ENCODE measurements around the gene GTF2F1.
A peak's percentile ranks its signal among the peaks of the same experiment; 100 is the strongest.

Gene GTF2F1

GRCh38 chr19:6427131-6427530 is 34.2 kb upstream of the GTF2F1 start:
- no peak for DNase-seq (ENCODE audit: insufficient read length, low spot score)
- TF ChIP-seq PAX5 (IDR thresholded peaks at IDR 0.05; ENCODE audit: insufficient read depth, low read length, severe bottlenecking) (no peak), SPI1 (IDR thresholded peaks at IDR 0.05; ENCODE audit: low read depth, low read length) (no peak), POLR2AphosphoS5 (IDR thresholded peaks at IDR 0.05; ENCODE audit: low read depth, low read length) (no peak), POLR2A (IDR thresholded peaks at IDR 0.05; ENCODE audit: low read depth, low read length) (no peak), POU2F2 (IDR thresholded peaks at IDR 0.05; ENCODE audit: low read depth, low read length) (no peak), TAF1 (IDR thresholded peaks at IDR 0.05; ENCODE audit: low read depth, low read length) (no peak)
- no peak for FAIRE-seq

GRCh38 chr19:6425732-6426620 is 33.0 kb upstream of the GTF2F1 start:
- TF ChIP-seq SPI1 (IDR thresholded peaks at IDR 0.05; ENCODE audit: low read depth, low read length), result 0 out of 2 replicates have a peak, but pooled peaks have one; percentile 2
- TF ChIP-seq PAX5 (IDR thresholded peaks at IDR 0.05; ENCODE audit: insufficient read depth, low read length, severe bottlenecking), result no peak
- DNase-seq (ENCODE audit: insufficient read length, low spot score), result no peak
- FAIRE-seq, result peak; percentile 51

- DNase-seq (ENCODE audit: insufficient read length, low spot score) (peak; percentile 99), FAIRE-seq (peak; percentile 100)
- TF ChIP-seq SPI1 (IDR thresholded peaks at IDR 0.05; ENCODE audit: low read depth, low read length), result no peak
- 0 out of 2 replicates have a peak, but pooled peaks have one; percentile 34 for TF ChIP-seq POLR2A (IDR thresholded peaks at IDR 0.05; ENCODE audit: low read depth, low read length)
- TF ChIP-seq POU2F2 (IDR thresholded peaks at IDR 0.05; ENCODE audit: low read depth, low read length), result no peak; the same call in 1 of the 2 replicates
Observed at GRCh38 chr19:6424939-6425731, 32.2 kb upstream of the GTF2F1 start.

GRCh38 chr19:6424195-6424938 is 31.4 kb upstream of the GTF2F1 start, which contains the start of gene KHSRP:
KHSRP (minus strand) TSS chr19:6424811; CDS start chr19:6424701, 110 bp downstream.
- TF ChIP-seq SPI1 (IDR thresholded peaks at IDR 0.05; ENCODE audit: low read depth, low read length) (no peak), PAX5 (IDR thresholded peaks at IDR 0.05; ENCODE audit: insufficient read depth, low read length, severe bottlenecking) (no peak), POU2F2 (IDR thresholded peaks at IDR 0.05; ENCODE audit: low read depth, low read length) (no peak), TAF1 (IDR thresholded peaks at IDR 0.05; ENCODE audit: low read depth, low read length) (no peak), POLR2AphosphoS5 (IDR thresholded peaks at IDR 0.05; ENCODE audit: low read depth, low read length) (no peak), POLR2A (IDR thresholded peaks at IDR 0.05; ENCODE audit: low read depth, low read length) (no peak)
- DNase-seq (ENCODE audit: insufficient read length, low spot score) (no peak), FAIRE-seq (no peak)

GRCh38 chr19:6423499-6424194 is 30.7 kb upstream of the GTF2F1 start:
- no peak for DNase-seq (ENCODE audit: insufficient read length, low spot score)
- TF ChIP-seq POLR2A (IDR thresholded peaks at IDR 0.05; ENCODE audit: low read depth, low read length) (no peak), POU2F2 (IDR thresholded peaks at IDR 0.05; ENCODE audit: low read depth, low read length) (no peak), POLR2AphosphoS5 (IDR thresholded peaks at IDR 0.05; ENCODE audit: low read depth, low read length) (no peak; the same call in 1 of the 2 replicates), TAF1 (IDR thresholded peaks at IDR 0.05; ENCODE audit: low read depth, low read length) (no peak), SPI1 (IDR thresholded peaks at IDR 0.05; ENCODE audit: low read depth, low read length) (no peak), PAX5 (IDR thresholded peaks at IDR 0.05; ENCODE audit: insufficient read depth, low read length, severe bottlenecking) (no peak)
- peak; percentile 77 for FAIRE-seq

GRCh38 chr19:6421075-6422014 is 28.4 kb upstream of the GTF2F1 start:
- FAIRE-seq (no peak), DNase-seq (ENCODE audit: insufficient read length, low spot score) (no peak)
- TF ChIP-seq SPI1 (IDR thresholded peaks at IDR 0.05; ENCODE audit: low read depth, low read length), result no peak
- TF ChIP-seq PAX5 (IDR thresholded peaks at IDR 0.05; ENCODE audit: insufficient read depth, low read length, severe bottlenecking), result no peak
- TF ChIP-seq POU2F2 (IDR thresholded peaks at IDR 0.05; ENCODE audit: low read depth, low read length), result no peak
- TF ChIP-seq POLR2AphosphoS5 (IDR thresholded peaks at IDR 0.05; ENCODE audit: low read depth, low read length), result no peak
- no peak for TF ChIP-seq POLR2A (IDR thresholded peaks at IDR 0.05; ENCODE audit: low read depth, low read length)
- TF ChIP-seq TAF1 (IDR thresholded peaks at IDR 0.05; ENCODE audit: low read depth, low read length), result no peak

- DNase-seq (ENCODE audit: insufficient read length, low spot score) (no peak), FAIRE-seq (no peak)
- TF ChIP-seq POLR2AphosphoS5 (IDR thresholded peaks at IDR 0.05; ENCODE audit: low read depth, low read length), result no peak
- TF ChIP-seq POLR2A (IDR thresholded peaks at IDR 0.05; ENCODE audit: low read depth, low read length), result no peak
- TF ChIP-seq PAX5 (IDR thresholded peaks at IDR 0.05; ENCODE audit: insufficient read depth, low read length, severe bottlenecking), result no peak
- TF ChIP-seq POU2F2 (IDR thresholded peaks at IDR 0.05; ENCODE audit: low read depth, low read length), result no peak
- no peak for TF ChIP-seq TAF1 (IDR thresholded peaks at IDR 0.05; ENCODE audit: low read depth, low read length)
- TF ChIP-seq SPI1 (IDR thresholded peaks at IDR 0.05; ENCODE audit: low read depth, low read length), result no peak
Observed at GRCh38 chr19:6418562-6418932, 25.6 kb upstream of the GTF2F1 start.

Data from GM12891 (cell line).